ENCODE results near the gene BICD1. TPM values are rescaled to one million over a fixed set of nuclear protein-coding genes. Genes with fewer than 3 reads are reported as not detected.
"Not testable (repeated sequence)": the region's sequence is repeated elsewhere in the genome, so short reads cannot be mapped to it uniquely, and the experiment has no call there.

The BICD1 gene
- total RNA-seq, 1 donor from 2014 or later: 95.0 TPM

DNA sequence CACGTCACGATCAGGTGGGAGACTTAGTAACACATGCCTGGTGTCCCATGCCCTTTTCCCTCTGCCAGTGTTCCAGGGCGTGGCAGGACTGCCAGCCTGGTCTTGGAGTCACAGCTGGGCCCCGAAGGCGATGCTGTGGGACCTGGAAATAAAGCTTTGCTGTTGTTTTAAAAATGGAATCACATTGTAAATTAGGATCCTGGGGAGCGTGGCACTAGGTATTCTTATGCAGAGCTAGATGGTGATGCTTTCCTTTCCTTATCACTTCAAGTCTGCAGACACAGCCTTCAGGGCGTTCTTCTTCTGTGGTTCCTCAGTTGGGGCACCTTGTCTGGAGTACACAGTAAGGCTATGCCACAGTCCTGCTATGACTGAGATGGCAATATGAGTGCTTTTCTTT, 64.6 kb downstream of the BICD1 start:
- ATAC-seq: no peak
- intact Hi-C loops (cut with DNase I): no loop called here
- no peak for DNase-seq (ENCODE audit: low spot score)

DNA sequence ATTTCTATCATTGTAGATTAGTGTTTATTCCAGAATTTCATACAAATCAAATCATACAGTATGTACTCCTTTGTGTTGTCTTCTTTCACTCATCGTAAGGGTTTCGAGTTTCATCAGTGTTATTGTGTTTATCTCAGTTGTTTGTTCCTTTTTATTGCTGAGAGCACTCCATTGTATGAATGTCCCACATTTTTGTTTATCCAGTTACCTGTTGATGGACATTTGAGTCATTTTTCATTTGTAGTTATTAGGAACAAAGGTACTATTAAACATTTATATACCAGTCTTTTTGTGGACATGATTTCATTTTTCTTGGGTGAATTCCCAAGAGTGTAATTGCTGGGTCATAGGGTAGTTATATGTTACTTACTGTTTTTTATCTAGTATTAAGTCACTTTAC, 70.0 kb downstream of the BICD1 start:
- no peak for DNase-seq (ENCODE audit: low spot score)
- intact Hi-C loops (cut with DNase I): no loop called here
- no peak for ATAC-seq

DNA sequence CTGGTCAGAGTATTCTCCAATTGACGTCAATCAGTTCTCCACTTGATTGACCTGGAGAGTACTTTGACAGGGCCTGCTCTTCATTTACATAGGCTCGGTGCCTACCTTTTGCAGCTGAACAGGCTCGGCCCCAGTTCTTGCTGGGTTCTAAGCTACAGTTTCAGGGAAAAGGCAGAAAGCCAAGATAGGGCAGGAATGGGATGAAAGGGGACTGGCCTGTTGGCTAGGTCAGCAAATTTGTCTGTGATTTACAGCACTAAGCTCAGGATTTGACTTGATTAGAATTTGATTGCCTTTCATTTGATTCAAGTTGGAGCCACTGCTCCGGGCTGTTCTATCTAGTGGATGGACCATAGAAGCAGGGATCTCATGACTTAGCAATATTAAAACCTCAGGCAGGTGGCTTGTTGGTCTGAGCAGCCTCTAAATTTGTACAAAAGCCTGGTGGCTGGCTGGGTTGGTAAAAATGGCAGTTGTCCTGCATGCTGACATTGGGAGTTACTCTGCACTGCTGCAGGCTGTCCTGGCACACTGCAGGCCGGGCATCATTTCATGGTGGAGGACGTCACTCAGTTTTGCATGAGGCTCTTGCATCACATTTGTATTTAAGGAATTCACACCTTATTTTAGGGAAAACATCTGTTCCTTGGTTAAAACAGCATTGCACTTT, 71.8 kb downstream of the BICD1 start:
- intact Hi-C loops (cut with DNase I): no loop called here
- no peak for ATAC-seq
- DNase-seq (ENCODE audit: low spot score): no peak

GRCh38 chr12:32179011-32179395, 72.4 kb downstream of the BICD1 start:
- no peak for DNase-seq (ENCODE audit: low spot score)
- ATAC-seq: no peak
- intact Hi-C loops (cut with DNase I): no loop called here

DNA sequence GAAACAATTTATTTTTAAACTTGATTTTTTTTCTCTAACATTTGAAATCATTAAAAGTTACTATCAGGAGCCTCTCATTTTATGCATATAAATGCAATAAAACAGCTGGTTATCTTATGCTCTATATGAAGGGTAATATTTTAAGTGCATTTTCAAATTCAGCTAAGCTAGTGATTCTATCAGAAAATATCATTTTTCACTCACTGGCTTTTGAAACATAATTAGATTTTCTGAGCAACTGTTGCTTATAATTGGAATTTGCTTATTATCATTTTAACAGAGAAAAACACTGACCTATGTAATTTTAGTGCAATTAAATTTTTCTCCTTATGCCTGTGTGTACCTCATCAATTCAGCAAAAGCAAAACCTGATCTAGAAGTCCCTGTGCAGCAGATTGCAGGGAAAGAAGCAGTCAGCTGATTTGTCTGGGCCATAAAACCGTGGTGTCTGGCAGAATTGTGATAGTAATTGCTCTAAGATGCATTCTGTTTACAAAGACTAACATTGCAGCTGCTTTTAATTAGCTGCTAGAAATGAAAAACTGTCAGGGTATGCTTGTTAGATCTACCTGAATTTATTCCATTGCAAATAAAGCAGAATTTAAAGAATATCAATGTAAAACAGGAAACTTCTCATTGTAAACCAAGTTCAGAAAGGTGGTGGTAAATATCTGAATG, 75.0 kb downstream of the BICD1 start:
- intact Hi-C loops (cut with DNase I): no loop called here
- ATAC-seq: no peak
- no peak for DNase-seq (ENCODE audit: low spot score)

GRCh38 chr12:32183650-32184049, 77.0 kb downstream of the BICD1 start:
- intact Hi-C loops (cut with DNase I): no loop called here
- DNase-seq (ENCODE audit: low spot score) (no peak), ATAC-seq (no peak)

- ATAC-seq; DNase-seq (ENCODE audit: low spot score); intact Hi-C loops (cut with DNase I): not testable (repeated sequence)
Measured at GRCh38 chr12:32187127-32187526, 80.5 kb downstream of the BICD1 start.

DNA sequence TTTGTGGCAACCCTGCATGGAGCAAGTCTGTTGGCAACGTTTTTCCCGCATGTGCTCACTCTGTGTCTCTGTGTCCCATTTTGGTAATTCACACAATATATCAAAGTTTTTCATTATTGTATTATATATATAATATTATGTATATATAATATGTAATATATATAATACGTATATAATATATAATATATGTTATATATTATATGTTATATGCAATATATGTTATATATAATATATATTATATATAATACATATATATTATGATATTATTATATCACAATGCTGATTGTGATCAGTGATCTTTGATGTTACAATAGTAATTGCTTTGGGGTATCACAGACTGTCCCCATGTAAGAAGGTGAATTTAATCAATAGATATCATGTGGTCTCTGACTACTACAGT, 84.8 kb downstream of the BICD1 start:
- intact Hi-C loops (cut with DNase I): no loop called here

GRCh38 chr12:32196250-32197198, 89.9 kb downstream of the BICD1 start:
- intact Hi-C loops (cut with DNase I): no loop called here
- ATAC-seq (no peak), DNase-seq (ENCODE audit: low spot score) (no peak)

More for the DNA sequence above, 84.8 kb downstream of the BICD1 start:
- ATAC-seq (no peak), DNase-seq (ENCODE audit: low spot score) (no peak)

DNA sequence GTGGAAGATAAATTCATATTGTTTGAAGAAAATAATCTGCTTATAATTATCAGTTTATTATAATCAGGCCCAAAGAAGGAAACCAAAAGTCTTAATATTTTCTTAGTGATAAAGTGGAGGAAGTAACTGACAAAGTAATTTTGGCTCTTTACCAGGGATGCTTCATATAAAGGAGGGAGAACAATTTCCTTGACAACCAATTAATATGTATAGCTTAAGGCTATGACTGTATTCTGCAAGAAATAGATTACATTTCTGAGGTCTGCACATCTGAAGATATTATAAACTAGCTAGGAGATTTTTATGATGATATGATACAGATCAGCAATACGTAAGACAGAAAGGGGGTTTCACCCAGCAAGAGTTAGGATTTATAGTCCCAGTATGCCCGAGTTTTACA, 90.8 kb downstream of the BICD1 start:
- intact Hi-C loops (cut with DNase I): no loop called here
- DNase-seq (ENCODE audit: low spot score): no peak
- no peak for ATAC-seq

- ATAC-seq (no peak), DNase-seq (ENCODE audit: low spot score) (no peak)
- intact Hi-C loops (cut with DNase I): no loop called here
Measured at GRCh38 chr12:32198555-32198954, 91.9 kb downstream of the BICD1 start.

GRCh38 chr12:32201096-32201495, 94.4 kb downstream of the BICD1 start:
- intact Hi-C loops (cut with DNase I): no loop called here
- ATAC-seq (no peak), DNase-seq (ENCODE audit: low spot score) (no peak)

DNA sequence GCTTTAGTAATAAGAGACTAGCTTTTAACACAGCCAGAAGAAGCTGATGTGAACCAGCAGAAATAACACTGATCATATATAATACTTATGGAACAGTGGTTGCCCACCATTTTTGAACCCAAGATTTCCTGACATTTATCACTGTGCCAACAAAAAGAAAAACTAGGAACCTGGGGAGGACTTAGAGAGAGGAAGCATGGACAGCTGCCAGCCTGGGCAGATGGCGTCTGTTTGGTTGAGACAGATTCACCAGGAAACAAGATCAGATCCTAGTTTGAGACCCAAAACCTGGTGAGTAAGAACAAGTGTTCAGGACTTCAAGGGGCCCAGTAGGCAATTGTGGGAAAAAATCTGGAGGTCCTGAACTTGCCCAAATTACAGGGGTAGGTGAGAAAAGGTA, 95.3 kb downstream of the BICD1 start:
- ATAC-seq (no peak), DNase-seq (ENCODE audit: low spot score) (no peak)
- intact Hi-C loops (cut with DNase I): no loop called here

GRCh38 chr12:32205731-32206130, 99.1 kb downstream of the BICD1 start:
- intact Hi-C loops (cut with DNase I): no loop called here
- DNase-seq (ENCODE audit: low spot score): no peak
- ATAC-seq: no peak

DNA sequence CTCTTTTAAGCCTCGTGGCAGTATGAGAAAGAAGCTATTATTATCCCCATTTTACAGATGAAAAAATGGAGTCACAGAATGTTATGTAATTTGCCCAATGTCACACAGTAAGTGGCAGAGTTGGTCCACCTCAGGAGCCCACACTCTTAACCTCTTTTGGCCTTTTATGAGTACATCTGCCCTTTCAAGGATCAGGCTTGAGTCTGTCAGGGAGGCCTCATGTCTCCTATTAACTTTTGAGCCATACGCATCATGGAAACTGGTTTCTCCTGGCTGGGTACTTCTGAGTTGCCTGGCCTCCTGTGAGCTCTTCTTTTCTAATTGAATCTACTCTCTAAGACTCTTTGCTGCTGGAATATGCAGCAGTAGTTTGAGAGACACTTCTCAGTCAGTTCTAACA, 101.7 kb downstream of the BICD1 start:
- no peak for ATAC-seq
- no peak for DNase-seq (ENCODE audit: low spot score)
- intact Hi-C loops (cut with DNase I): no loop called here

- intact Hi-C loops (cut with DNase I): no loop called here
- no peak for DNase-seq (ENCODE audit: low spot score)
- peak; percentile 24 for ATAC-seq
Measured at GRCh38 chr12:32211066-32211899, 104.6 kb downstream of the BICD1 start.

GRCh38 chr12:32211900-32212156, 105.2 kb downstream of the BICD1 start:
- intact Hi-C loops (cut with DNase I): no loop called here
- DNase-seq (ENCODE audit: low spot score): no peak
- ATAC-seq: no peak

DNA sequence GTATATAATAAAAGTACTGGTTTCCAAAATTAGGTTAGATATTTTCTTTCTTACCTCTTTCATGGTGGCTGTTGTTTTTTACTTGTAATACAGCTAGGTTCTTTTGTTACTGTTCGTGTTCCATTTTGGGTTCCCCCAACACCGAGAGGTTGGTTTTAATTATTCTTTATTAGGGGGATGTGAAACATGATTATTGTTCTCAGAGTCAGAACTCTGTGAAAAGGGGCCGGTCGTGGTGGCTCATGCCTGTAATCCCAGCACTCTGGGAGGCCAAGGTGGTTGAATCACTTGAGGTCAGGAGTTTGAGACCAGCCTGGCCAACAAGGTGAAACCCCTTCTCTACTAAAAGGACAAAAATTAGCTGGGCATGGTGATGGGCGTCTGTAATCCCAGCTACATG, 108.1 kb downstream of the BICD1 start:
- DNase-seq (ENCODE audit: low spot score): no peak
- intact Hi-C loops (cut with DNase I): no loop called here
- no peak for ATAC-seq

All from sciatic nerve (tissue), 2 donors.